Psoas muscle (tissue), 8 donors: ENCODE data around the gene OSBPL9. TPM values are rescaled to one million over a fixed set of nuclear protein-coding genes. Genes with fewer than 3 reads are reported as not detected.
A peak's percentile ranks its signal among the peaks of the same experiment; 100 is the strongest.

Experiments used
- ATAC-seq, 4 donors: fragments of 200-7000 bp; cut with Tn5 transposase; one replicate each; pipeline ENCODE4 v1.9.1; 2020; ENCODE audit warnings: moderate library complexity in 3 of 4, mild to moderate bottlenecking in 2 of 4
- DNase-seq, 2 donors: peaks; one replicate each; pipeline ENCODE4 v3.0.0-alpha.2; 2020
- H3K27ac ChIP-seq: fragments of 200-600 bp; one replicate; pipeline ENCODE4 v1.8.0; 2022
- H3K27me3 ChIP-seq, 3 donors: fragments of 200-600 bp in 1 of 3; one replicate each; pipeline versions ENCODE4 v1.6.1 to v1.8.0; 2013 to 2022; ENCODE audit warnings: low read length in 2 of 3, mild to moderate bottlenecking in 2 of 3, moderate library complexity in 1 of 3; ENCODE audit not compliant: insufficient read depth in 3 of 3
- H3K36me3 ChIP-seq, 2 donors: fragments of 200-600 bp in 1 of 2; one replicate each; pipeline versions ENCODE4 v1.6.1 to v1.8.0; 2013 to 2022; ENCODE audit warnings: low read depth in 1 of 2, mild to moderate bottlenecking in 1 of 2, moderate library complexity in 1 of 2; ENCODE audit not compliant: insufficient read depth in 1 of 2
- H3K4me1 ChIP-seq: fragments of 200-600 bp; one replicate; pipeline ENCODE4 v1.8.0; 2022
- H3K4me3 ChIP-seq: fragments of 200-600 bp; one replicate; pipeline ENCODE4 v1.8.0; 2022; ENCODE audit warnings: mild to moderate bottlenecking
- H3K9me3 ChIP-seq: fragments of 200-600 bp; one replicate; pipeline ENCODE4 v1.8.0; 2022
- CTCF ChIP-seq: fragments of 200-600 bp; IDR thresholded peaks from one replicate; pipeline ENCODE4 v1.8.0; 2022; ENCODE audit warnings: antibody characterized with exemption
- WGBS, 3 donors: extraction: QIAGEN DNeasy Blood & Tissue Kit; methylation state at CpG; one replicate each; pipeline versions ENCODE4 v1.1.6 to v1.1.7; 2013; 5-methylcytosine and 5-hydroxymethylcytosine counted together
- intact Hi-C, 2 donors: fragments of 100-400 bp; cut with DNase I; formaldehyde crosslinking; loops; one replicate each; pipeline versions ENCODE4 v1.11.0 to v1.14.2; 2022
- polyA plus RNA-seq, 3 donors: library from polyadenylated mRNA; stranded (reverse); fragments of 200-250 nt; gene quantifications; one replicate each; pipeline ENCODE4 v1.2.3, GENCODE V29; 2013
- total RNA-seq, 4 donors: library from RNA; stranded (reverse); fragmentation: NEBNext Ultra II Directional in 2 of 4; extraction: Animal tissue kit (Norgen Biotek cat#: 25700) in 2 of 4; gene quantifications; one replicate each; pipeline versions ENCODE4 v1.2.1 to v1.2.4, GENCODE V29; 2021 to 2023
- donor health status: healthy with polysubstance abuse.
- donor health status: DM: no; HTN: no; CAD: no; lungs with moderate emphysema.
- donor health status: Bipolar disorder and iron deficiency.
- donor health status: healthy.
- donor health status: DM: yes; HTN: yes; CAD: no.
- donor health status: DM: no; HTN: no; CAD: no.
- donor health status: DM: no; HTN: no; CAD: no.
- donor health status: DM: yes; HTN: yes; CAD: no.

The OSBPL9 gene
- total and polyA plus RNA-seq, 7 donors = 15.6 to 141 (median 60.6) TPM

GRCh38 chr1:51780927-51781326 lies 164.0 kb downstream of the OSBPL9 start:
- H3K27me3 ChIP-seq = no peaks in the 10 kb centered on the region
- 92 to 96% (median 92%) methylated on average over 3 of the region's 3 CpGs for WGBS, 3 donors
- DNase-seq (no peak), ATAC-seq (peak in 1 of 4 donors; percentile 25)
- intact Hi-C loops = no loop called here
- TF ChIP-seq CTCF = no peak
- peaks cover under 1 to 100% of the 10 kb centered on the region in 2 donors for H3K36me3 ChIP-seq
- no peak overlapping the region for H3K27ac ChIP-seq
- no peaks in the 10 kb centered on the region for H3K9me3 ChIP-seq
- no peak overlapping the region for H3K4me3 ChIP-seq
- no peaks in the 10 kb centered on the region for H3K4me1 ChIP-seq

- DNase-seq (no peak), ATAC-seq (peak; percentile 14 to 25 (median 18))
- Histone ChIP-seq H3K4me1 (no peaks in the 10 kb centered on the region), H3K4me3 (no peak overlapping the region), H3K27me3 (no peaks in the 10 kb centered on the region), H3K27ac (no peak overlapping the region), H3K9me3 (no peaks in the 10 kb centered on the region), H3K36me3 (peaks cover 25 to 100% of the 10 kb centered on the region in 2 donors)
- WGBS, 3 donors = 70 to 83% (median 74%) methylated on average over 4 of the region's 4 CpGs
- no peak for TF ChIP-seq CTCF
- intact Hi-C loops = no loop called here
Observed at GRCh38 chr1:51784997-51785421, 168.1 kb downstream of the OSBPL9 start.

- Histone ChIP-seq H3K36me3 (peaks cover 45 to 100% of the 10 kb centered on the region in 2 donors), H3K9me3 (no peaks in the 10 kb centered on the region), H3K27ac (no peak overlapping the region), H3K4me1 (no peaks in the 10 kb centered on the region), H3K27me3 (no peaks in the 10 kb centered on the region), H3K4me3 (no peak overlapping the region)
- DNase-seq = no peak
- intact Hi-C loops = no loop called here
- no peak for ATAC-seq
- WGBS, 3 donors = 73 to 76% (median 75%) methylated on average over 2 of the region's 2 CpGs
- no peak for TF ChIP-seq CTCF
Observed at GRCh38 chr1:51788938-51789337, 172.0 kb downstream of the OSBPL9 start.

- peaks cover 45 to 100% of the 10 kb centered on the region in 2 donors for H3K36me3 ChIP-seq
- H3K27me3 ChIP-seq = no peaks in the 10 kb centered on the region
- H3K27ac ChIP-seq = no peak overlapping the region
- WGBS, 3 donors = 92 to 100% (median 93%) methylated on average over 1 of the region's 1 CpG
- TF ChIP-seq CTCF = no peak
- ATAC-seq (no peak), DNase-seq (no peak)
- H3K9me3 ChIP-seq = no peaks in the 10 kb centered on the region
- H3K4me1 ChIP-seq = no peaks in the 10 kb centered on the region
- H3K4me3 ChIP-seq = no peak overlapping the region
- intact Hi-C loops = no loop called here
Observed at GRCh38 chr1:51789342-51789741, 172.4 kb downstream of the OSBPL9 start.

- ATAC-seq (peak in 1 of 4 donors; percentile 2), DNase-seq (no peak)
- no peak for TF ChIP-seq CTCF
- Histone ChIP-seq H3K9me3 (no peaks in the 10 kb centered on the region), H3K27ac (no peak overlapping the region), H3K36me3 (peaks cover 45 to 100% of the 10 kb centered on the region in 2 donors), H3K27me3 (no peaks in the 10 kb centered on the region), H3K4me3 (no peak overlapping the region), H3K4me1 (no peaks in the 10 kb centered on the region)
- 90 to 91% (median 91%) methylated on average over 6 of the region's 6 CpGs for WGBS, 3 donors
- intact Hi-C loops = no loop called here
Observed at GRCh38 chr1:51790385-51790784, 173.5 kb downstream of the OSBPL9 start.
